ENCODE results near the gene CMYA5.
"Not testable (repeated sequence)": the region's sequence is repeated elsewhere in the genome, so short reads cannot be mapped to it uniquely, and the experiment has no call there.

GRCh38 chr5:79764147-79764546, 74.5 kb downstream of the CMYA5 start:
- TF ChIP-seq POLR2A, POLR2AphosphoS5 (IDR thresholded peaks at IDR 0.05; ENCODE audit: low read depth, low read length): not testable (repeated sequence)
